ENCODE results near the gene CRTC2.

The CRTC2 gene

GRCh38 chr1:153945795-153946621, 12.4 kb downstream of the CRTC2 start:
- DNase-seq (ENCODE audit: low read depth) = no peak

GRCh38 chr1:153945131-153945794, 13.1 kb downstream of the CRTC2 start:
- DNase-seq (ENCODE audit: low read depth) = no peak

- DNase-seq (ENCODE audit: low read depth) = no peak
Measured at GRCh38 chr1:153944827-153945117, 13.6 kb downstream of the CRTC2 start.

- DNase-seq (ENCODE audit: low read depth) = no peak
Measured at GRCh38 chr1:153944005-153944826, 14.2 kb downstream of the CRTC2 start.

- no peak for DNase-seq (ENCODE audit: low read depth)
Measured at GRCh38 chr1:153942766-153943549, 15.5 kb downstream of the CRTC2 start.

GRCh38 chr1:153941826-153942725, 16.3 kb downstream of the CRTC2 start:
- DNase-seq (ENCODE audit: low read depth) = no peak

- DNase-seq (ENCODE audit: low read depth) = no peak
Measured at GRCh38 chr1:153940756-153941155, 17.7 kb downstream of the CRTC2 start.

GRCh38 chr1:153939476-153939875, 18.9 kb downstream of the CRTC2 start:
- DNase-seq (ENCODE audit: low read depth) = no peak

GRCh38 chr1:153938996-153939395, 19.4 kb downstream of the CRTC2 start:
- DNase-seq (ENCODE audit: low read depth) = no peak

- DNase-seq (ENCODE audit: low read depth) = no peak
Measured at GRCh38 chr1:153937331-153937730, 21.1 kb downstream of the CRTC2 start.

GRCh38 chr1:153936011-153936802, 22.2 kb downstream of the CRTC2 start:
- no peak for DNase-seq (ENCODE audit: low read depth)

GRCh38 chr1:153934746-153935145, 23.7 kb downstream of the CRTC2 start:
- no peak for DNase-seq (ENCODE audit: low read depth)

GRCh38 chr1:153933955-153934354, 24.5 kb downstream of the CRTC2 start:
- no peak for DNase-seq (ENCODE audit: low read depth)

- DNase-seq (ENCODE audit: low read depth) = no peak
Measured at GRCh38 chr1:153933430-153933829, 25.0 kb downstream of the CRTC2 start.

- no peak for DNase-seq (ENCODE audit: low read depth)
Measured at GRCh38 chr1:153932156-153933131, 26.0 kb downstream of the CRTC2 start.

GRCh38 chr1:153929981-153930948, 28.1 kb downstream of the CRTC2 start:
- no peak for DNase-seq (ENCODE audit: low read depth)

- DNase-seq (ENCODE audit: low read depth) = no peak
Measured at GRCh38 chr1:153929426-153929825, 29.0 kb downstream of the CRTC2 start.

All from HS-5 (cell line).